ACHN (cell line): Measurements from ENCODE around the gene CSH2.
"Not testable (repeated sequence)": the region's sequence is repeated elsewhere in the genome, so short reads cannot be mapped to it uniquely, and the experiment has no call there.

Source experiments
- DNase-seq: peaks from one replicate; pipeline ENCODE4 v3.0.0-alpha.2; 2015
- in situ Hi-C: cut with HindIII; loops from 2 replicates; pipeline ENCODE4 v1.10.0; 2017; ENCODE audit warnings: low sequenced_read_pairs, low pct_ligation_motif_present, low pct_unique_long_range_greater_than_20kb

Gene CSH2

DNA sequence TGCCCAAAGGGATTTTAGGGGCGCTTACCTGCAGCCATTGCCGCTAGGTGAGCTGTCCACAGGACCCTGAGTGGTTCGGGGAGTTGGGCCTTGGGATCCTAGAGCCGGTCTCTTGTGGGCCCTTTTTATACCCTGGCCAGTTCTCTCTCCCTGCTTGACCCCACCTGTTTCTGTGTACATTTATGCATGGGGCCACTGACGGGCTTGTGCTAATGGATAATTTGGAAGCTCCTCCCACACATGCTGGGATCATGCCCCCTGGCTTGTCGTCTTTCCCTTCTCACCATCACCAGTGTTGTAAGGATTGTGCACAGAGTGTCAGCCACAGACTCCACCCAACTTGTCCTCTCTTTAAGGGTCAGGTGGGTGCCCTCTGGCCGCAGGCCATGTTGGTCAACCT is at the start of gene CSH2:
Gene CSH2 (minus strand): TSS at position 101 of the 400 bp plus-strand sequence. CDS start 63 bp downstream, at position 38.
- DNase-seq, in situ Hi-C loops: not testable (repeated sequence)

DNA sequence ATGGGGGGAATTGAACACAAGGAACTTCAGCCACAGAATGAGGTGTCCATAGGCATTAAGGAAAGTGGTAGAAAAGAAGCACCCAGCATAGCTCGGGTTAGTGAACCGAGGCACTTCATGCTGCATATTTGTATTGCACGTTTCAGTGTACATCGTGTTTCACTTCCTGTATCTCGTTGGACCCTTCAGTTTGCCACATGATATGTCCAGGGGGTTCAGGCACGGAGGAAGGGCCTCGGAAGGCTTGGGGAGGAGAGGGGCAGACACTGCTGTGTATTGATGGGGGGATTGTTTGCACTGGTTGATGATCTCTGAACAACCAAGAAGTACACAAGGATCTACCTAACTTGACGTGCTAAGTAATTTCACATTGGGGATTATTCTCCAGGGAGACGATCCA is 48.9 kb upstream of the CSH2 start:
- in situ Hi-C loops, DNase-seq: not testable (repeated sequence)

- DNase-seq, in situ Hi-C loops: not testable (repeated sequence)
These were observed 47.3 kb upstream of the CSH2 start for GRCh38 chr17:63920779-63921178.

DNA sequence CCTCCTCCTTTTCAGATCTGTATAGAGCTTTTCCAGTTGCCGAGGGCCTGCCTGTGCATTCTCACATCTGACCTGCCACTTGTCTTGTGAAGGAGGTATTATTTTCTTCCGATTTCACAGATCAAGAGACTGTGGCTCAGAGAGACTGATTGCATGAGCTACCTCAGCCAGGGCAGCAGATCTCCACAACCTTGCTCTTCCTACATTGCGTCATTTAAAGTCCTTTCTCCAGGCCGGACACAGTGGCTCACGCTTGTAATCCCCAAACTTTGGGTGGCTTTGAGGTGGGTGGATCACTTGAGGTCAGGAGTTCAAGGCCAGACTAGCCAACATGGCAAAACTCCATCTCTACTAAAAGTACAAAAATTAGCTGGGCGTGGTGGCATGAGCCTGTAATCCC is 46.6 kb upstream of the CSH2 start:
- DNase-seq, in situ Hi-C loops: not testable (repeated sequence)

GRCh38 chr17:63919311-63919723 is 45.8 kb upstream of the CSH2 start:
- in situ Hi-C loops = no loop called here
- peak; percentile 65 for DNase-seq

DNA sequence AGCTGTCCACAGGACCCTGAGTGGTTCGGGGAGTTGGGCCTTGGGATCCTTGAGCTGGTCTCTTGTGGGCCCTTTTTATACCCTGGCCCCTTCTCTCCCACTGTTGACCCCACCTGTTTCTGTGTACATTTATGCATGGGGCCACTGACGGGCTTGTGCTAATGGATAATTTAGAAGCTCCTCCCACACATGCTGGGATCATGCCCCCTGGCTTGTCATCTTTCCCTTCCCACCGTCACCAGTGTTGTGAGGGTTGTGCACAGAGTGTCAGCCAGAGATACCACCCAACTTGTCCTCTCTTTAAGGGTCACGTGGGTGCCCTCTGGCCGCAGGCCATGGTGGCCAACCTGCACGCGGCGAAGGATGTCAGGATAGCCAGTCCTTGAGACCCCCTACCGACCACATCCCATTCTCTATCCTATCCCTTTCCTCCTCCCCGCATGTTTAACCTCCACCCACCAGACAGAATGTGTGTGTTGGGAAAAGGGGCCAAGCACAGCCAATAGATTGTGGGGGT is 45.4 kb upstream of the CSH2 start, which contains the start of gene GH1:
Gene GH1 (minus strand): TSS at position 51 of the 517 bp plus-strand sequence. CDS start 63 bp downstream, outside the sequence.
- DNase-seq, in situ Hi-C loops: not testable (repeated sequence)

- DNase-seq = peak; percentile 13
- in situ Hi-C loops = no loop called here
These were observed 44.8 kb upstream of the CSH2 start for GRCh38 chr17:63918305-63918704.

DNA sequence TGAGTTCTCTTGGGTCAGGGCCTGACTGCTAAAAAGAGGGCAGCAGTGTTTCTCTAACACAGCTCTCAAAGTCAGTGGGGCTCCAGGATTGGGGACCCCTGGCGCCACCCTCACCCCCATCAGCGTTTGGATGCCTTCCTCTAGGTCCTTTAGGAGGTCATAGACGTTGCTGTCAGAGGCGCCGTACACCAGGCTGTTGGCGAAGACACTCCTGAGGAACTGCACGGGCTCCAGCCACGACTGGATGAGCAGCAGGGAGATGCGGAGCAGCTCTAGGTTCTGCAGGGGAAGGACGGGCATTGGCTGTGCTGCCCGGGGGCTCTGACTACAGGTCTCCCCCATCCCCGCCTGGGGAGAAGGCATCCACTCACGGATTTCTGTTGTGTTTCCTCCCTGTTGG is 44.2 kb upstream of the CSH2 start:
- DNase-seq = no peak
- in situ Hi-C loops = no loop called here

GRCh38 chr17:63917206-63917605 is 43.7 kb upstream of the CSH2 start:
- in situ Hi-C loops, DNase-seq: not testable (repeated sequence)

DNA sequence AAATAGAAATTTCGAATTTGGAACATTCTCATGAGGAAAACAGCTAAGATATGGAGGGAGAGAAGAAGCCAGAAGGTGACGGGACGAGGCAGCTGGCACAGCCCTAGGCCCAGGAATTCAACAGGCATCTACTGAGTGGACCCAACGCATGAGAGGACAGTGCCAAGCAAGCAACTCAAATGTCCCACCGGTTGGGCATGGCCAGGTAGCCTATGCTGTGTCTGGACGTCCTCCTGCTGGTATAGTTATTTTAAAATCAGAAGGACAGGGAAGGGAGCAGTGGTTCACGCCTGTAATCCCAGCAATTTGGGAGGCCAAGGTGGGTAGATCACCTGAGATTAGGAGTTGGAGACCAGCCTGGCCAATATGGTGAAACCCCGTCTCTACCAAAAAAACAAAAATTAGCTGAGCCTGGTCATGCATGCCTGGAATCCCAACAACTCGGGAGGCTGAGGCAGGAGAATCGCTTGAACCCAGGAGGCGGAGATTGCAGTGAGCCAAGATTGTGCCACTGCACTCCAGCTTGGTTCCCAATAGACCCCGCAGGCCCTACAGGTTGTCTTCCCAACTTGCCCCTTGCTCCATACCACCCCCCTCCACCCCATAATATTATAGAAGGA is 43.2 kb upstream of the CSH2 start:
- DNase-seq = no peak
- in situ Hi-C loops = no loop called here

DNA sequence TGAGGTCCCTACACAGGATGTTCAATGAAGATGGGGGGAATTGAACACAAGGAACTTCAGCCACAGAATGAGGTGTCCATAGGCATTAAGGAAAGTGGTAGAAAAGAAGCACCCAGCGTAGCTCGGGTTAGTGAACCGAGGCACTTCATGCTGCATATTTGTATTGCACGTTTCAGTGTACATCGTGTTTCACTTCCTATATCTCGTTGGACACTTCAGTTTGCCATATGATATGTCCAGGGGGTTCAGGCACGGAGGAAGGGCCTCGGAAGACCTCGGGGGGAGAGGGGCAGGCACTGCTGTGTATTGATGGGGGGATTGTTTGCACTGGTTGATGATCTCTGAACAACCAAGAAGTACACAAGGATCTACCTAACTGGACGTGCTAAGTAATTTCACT is 42.3 kb upstream of the CSH2 start:
- in situ Hi-C loops = not testable (repeated sequence)

GRCh38 chr17:63914471-63914870 is 41.0 kb upstream of the CSH2 start:
- DNase-seq = no peak

More for the DNA sequence above, 42.3 kb upstream of the CSH2 start:
- not testable (repeated sequence) for DNase-seq

DNA sequence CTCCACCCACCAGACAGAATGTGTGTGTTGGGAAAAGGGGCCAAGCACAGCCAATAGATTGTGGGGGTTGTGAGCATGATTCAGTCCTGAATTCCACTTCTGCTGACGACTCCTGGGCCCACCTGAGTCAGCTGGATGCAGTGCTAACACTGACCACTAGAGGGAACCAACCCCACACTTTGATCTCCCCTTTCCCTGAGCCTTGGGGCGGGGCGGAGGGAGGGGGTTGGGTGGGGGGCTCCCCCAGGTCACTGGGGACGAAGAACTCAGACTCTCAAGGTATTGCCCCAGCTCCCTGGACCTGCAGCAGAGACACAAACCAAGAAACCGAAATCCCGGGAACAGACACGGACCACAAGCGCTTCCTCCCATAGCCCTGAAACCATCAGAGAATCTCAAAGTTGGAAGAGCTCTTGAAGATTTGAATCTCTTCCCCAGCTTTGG is 38.2 kb upstream of the CSH2 start:
- DNase-seq = peak; percentile 40
- in situ Hi-C loops = no loop called here

More at GRCh38 chr17:63914471-63914870, 41.0 kb upstream of the CSH2 start:
- in situ Hi-C loops = no loop called here

DNA sequence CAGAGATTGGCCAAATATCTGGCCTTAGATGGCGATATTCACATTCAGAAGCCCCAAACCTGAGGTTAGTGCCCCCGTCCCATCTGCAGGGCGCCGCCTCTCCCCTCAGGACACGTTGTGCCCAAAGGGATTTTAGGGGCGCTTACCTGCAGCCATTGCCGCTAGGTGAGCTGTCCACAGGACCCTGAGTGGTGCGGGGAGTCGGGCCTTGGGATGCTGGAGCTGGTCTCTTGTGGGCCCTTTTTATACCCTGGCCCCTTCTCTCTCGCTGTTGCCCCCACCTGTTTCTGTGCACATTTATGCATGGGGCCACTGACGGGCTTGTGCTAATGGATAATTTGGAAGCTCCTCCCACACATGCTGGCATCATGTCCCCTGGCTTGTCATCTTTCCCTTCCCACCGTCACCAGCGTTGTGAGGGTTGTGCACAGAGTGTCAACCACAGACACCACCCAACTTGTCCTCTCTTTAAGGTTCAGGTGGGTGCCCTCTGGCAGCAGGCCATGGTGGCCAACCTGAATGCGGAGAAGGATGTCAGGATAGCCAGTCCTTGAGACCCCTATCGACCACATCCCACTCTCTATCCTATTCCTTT is 37.7 kb upstream of the CSH2 start, which contains the start of gene CSHL1:
Gene CSHL1 (minus strand): TSS at position 218 of the 595 bp plus-strand sequence. CDS start 62 bp downstream, at position 156.
- no peak for DNase-seq
- in situ Hi-C loops = no loop called here

DNA sequence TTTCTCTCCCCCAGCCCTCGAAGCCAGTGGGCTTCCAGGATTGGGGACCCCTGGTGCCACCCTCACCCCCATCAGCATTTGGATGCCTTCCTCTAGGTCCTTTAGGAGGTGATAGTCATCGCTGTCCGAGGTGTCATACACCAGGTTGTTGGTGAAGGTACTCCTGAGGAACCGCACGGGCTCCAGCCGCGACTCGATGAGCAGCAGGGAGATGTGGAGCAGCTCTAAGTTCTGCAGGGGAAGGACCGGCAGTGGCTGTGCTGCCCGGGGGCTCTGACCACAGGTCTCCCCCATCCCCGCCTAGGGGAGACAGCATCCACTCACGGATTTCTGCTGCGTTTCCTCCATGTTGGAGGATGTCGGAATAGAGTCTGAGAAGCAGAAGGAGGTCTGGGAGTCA is 36.6 kb upstream of the CSH2 start:
- in situ Hi-C loops = no loop called here
- no peak for DNase-seq

DNA sequence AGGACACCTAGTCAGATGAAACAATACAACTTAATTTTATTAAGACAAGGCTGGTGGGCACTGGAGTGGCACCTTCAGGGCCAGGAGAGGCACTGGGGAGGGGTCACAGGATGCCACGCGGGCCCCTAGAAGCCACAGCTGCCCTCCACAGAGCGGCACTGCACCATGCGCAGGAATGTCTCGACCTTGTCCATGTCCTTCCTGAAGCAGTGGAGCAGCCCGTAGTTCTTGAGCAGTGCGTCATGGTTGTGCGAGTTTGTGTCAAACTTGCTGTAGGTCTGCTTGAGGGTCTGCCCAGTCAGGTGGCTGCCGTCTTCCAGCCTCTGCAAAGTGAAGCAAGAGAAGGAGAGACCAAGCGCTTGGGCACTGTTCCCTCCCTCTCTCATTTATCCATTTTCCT is 36.1 kb upstream of the CSH2 start:
- in situ Hi-C loops = not testable (repeated sequence)

DNA sequence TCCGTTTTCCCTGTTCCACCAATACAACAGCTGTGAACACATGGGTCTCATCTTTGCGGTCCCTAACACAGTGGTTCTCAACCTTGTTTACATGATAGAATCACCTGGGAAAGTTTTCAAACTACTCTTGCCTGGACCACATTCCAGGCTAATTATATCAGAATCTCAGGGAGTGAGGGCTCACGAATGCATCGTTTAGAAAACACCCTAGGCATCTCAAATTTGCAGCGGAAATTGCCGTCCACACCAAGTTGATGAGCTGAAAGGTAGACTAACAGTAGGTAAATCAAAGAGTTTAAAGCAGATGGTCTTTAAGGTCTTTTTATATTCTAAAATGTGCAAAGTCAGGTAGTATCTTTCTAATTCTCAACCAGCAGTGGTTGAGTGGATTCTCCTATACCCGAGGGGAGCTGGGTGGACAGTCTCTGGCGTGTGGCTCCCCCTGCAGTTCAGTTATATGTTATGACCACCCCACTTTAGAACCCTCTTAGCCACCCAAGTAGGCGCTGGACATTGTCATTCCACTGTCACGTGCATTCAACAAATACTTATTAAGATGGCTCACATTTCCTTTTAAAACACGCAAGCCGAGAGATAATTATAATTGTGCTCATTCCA is 33.8 kb upstream of the CSH2 start:
- DNase-seq = peak; percentile 45
- in situ Hi-C loops = not testable (repeated sequence)

More for the DNA sequence above, 36.1 kb upstream of the CSH2 start:
- not testable (repeated sequence) for DNase-seq

DNA sequence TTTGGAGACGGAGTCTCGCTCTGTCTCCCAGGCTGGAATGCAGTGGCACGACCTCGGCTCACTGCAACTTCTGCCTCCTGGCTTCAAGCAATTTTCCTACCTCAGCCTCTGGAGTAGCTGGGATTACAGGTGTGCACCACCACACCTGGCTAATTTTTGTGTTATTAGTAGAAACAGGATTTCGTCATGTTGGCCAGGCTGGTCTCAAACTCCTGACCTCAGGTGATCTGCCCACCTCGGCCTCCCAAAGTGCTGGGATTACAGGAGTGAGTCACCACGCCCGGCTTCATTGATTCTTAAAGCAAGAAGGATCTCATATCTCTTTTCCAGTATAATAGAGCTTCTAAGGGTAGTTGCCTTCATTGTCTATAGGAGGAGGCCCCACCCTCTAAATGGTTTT is 31.3 kb upstream of the CSH2 start:
- in situ Hi-C loops, DNase-seq: not testable (repeated sequence)

- in situ Hi-C loops = not testable (repeated sequence)
- DNase-seq = peak; percentile 23
These were observed 30.3 kb upstream of the CSH2 start for GRCh38 chr17:63903787-63904201.
